ENCODE data around the gene PMP22.
"Not testable (repeated sequence)": the region's sequence is repeated elsewhere in the genome, so short reads cannot be mapped to it uniquely, and the experiment has no call there.

The PMP22 gene

GRCh38 chr17:15210247-15210646, 54.9 kb downstream of the PMP22 start:
- DNase-seq (ENCODE audit: low spot score) = no peak

GRCh38 chr17:15203062-15203461, 62.1 kb downstream of the PMP22 start:
- DNase-seq (ENCODE audit: low spot score) = not testable (repeated sequence)

GRCh38 chr17:15200574-15200973, 64.6 kb downstream of the PMP22 start:
- DNase-seq (ENCODE audit: low spot score) = not testable (repeated sequence)

- no peak for DNase-seq (ENCODE audit: low spot score)
Observed at GRCh38 chr17:15197229-15197628, 67.9 kb downstream of the PMP22 start.

- DNase-seq (ENCODE audit: low spot score) = no peak
Observed at GRCh38 chr17:15194859-15195277, 70.3 kb downstream of the PMP22 start.

- DNase-seq (ENCODE audit: low spot score) = no peak
Observed at GRCh38 chr17:15185625-15185991, 79.5 kb downstream of the PMP22 start.

- no peak for DNase-seq (ENCODE audit: low spot score)
Observed at GRCh38 chr17:15184872-15185624, 80.1 kb downstream of the PMP22 start.

- DNase-seq (ENCODE audit: low spot score) = no peak
Observed at GRCh38 chr17:15181816-15182215, 83.3 kb downstream of the PMP22 start.

- DNase-seq (ENCODE audit: low spot score) = no peak
Observed at GRCh38 chr17:15181333-15181732, 83.8 kb downstream of the PMP22 start.

- DNase-seq (ENCODE audit: low spot score) = no peak
Observed at GRCh38 chr17:15180121-15180561, 85.0 kb downstream of the PMP22 start.
